ENCODE measurements around the gene RNF123. TPM values are rescaled to one million over a fixed set of nuclear protein-coding genes. Genes with fewer than 3 reads are reported as not detected.

RNF123 gene
- total RNA-seq, 1 experiment from 2014 or later: 23.1 TPM

DNA sequence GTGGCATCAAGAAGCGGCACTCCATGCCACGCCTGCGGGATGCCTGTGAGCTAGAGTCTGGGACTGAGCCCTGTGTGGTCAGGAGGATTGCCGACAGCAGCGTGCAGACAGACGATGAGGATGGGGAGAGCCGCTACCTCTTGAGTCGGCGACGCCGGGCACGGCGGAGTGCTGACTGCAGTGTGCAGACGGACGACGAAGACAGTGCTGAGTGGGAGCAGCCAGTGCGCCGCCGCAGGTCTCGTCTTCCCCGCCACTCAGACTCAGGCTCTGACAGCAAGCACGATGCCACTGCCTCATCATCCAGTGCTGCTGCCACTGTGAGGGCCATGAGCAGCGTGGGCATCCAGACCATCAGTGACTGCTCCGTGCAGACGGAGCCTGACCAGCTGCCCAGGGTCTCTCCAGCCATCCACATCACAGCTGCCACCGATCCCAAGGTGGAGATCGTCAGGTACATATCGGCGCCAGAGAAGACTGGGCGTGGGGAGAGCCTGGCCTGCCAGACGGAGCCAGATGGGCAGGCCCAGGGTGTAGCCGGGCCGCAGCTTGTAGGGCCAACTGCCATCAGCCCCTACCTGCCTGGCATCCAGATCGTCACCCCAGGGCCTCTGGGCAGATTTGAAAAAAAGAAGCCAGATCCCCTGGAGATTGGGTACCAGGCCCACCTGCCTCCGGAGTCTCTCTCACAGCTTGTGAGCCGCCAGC, 32.0 kb upstream of the RNF123 start:
- intact Hi-C loops (cut with micrococcal nuclease; ENCODE audit: unreplicated experiment): no loop called here
- CTCF ChIA-PET: no interaction called here

DNA sequence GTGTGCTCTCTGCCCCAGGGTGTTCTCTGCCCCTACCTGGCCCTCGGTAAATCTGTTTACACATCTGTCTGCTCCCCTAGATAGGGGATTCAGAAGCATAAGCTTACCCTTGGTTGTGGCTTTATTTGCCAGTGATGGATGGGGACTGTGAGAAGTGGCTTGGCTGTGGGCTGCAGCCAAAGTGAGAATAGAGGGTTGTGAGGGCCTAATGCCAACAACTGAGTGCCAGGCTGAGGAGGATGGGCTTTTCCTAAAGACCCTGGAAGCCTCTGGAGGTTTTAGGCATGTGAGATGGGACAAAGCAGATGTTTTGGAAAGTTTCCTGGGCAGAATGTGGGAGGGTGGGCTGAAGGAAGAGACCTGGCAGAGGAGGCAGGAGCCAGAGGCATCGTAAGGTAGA, 30.6 kb upstream of the RNF123 start:
- no peak overlapping the region for H3K27ac ChIP-seq (ENCODE audit: low read length)
- no peaks in the 10 kb centered on the region for H3K9me3 ChIP-seq (ENCODE audit: control insufficient read depth, insufficient read depth, low read depth, low read length)
- ChIA-PET CTCF (no interaction called here), POLR2A (no interaction called here)
- ATAC-seq: no peak
- H3K4me3 ChIP-seq (ENCODE audit: low read depth in 2 of 2, low read length in 2 of 2): no peak overlapping the region
- no peaks in the 10 kb centered on the region for H3K4me1 ChIP-seq (ENCODE audit: control insufficient read depth, insufficient read depth, low read length)
- intact Hi-C loops (cut with micrococcal nuclease; ENCODE audit: unreplicated experiment) (no loop called here), in situ Hi-C loops (cut with HindIII; ENCODE audit: low pct_unique_long_range_greater_than_20kb, low sequenced_read_pairs) (no loop called here)
- TF ChIP-seq, protein P1, sequence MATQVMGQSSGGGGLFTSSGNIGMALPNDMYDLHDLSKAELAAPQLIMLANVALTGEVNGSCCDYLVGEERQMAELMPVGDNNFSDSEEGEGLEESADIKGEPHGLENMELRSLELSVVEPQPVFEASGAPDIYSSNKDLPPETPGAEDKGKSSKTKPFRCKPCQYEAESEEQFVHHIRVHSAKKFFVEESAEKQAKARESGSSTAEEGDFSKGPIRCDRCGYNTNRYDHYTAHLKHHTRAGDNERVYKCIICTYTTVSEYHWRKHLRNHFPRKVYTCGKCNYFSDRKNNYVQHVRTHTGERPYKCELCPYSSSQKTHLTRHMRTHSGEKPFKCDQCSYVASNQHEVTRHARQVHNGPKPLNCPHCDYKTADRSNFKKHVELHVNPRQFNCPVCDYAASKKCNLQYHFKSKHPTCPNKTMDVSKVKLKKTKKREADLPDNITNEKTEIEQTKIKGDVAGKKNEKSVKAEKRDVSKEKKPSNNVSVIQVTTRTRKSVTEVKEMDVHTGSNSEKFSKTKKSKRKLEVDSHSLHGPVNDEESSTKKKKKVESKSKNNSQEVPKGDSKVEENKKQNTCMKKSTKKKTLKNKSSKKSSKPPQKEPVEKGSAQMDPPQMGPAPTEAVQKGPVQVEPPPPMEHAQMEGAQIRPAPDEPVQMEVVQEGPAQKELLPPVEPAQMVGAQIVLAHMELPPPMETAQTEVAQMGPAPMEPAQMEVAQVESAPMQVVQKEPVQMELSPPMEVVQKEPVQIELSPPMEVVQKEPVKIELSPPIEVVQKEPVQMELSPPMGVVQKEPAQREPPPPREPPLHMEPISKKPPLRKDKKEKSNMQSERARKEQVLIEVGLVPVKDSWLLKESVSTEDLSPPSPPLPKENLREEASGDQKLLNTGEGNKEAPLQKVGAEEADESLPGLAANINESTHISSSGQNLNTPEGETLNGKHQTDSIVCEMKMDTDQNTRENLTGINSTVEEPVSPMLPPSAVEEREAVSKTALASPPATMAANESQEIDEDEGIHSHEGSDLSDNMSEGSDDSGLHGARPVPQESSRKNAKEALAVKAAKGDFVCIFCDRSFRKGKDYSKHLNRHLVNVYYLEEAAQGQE (IDR thresholded peaks at IDR 0.05; ENCODE audit: insufficient read depth in 1 of 2, low read depth in 2 of 2, low read length in 1 of 2): no peak
- TF ChIP-seq, protein P2, sequence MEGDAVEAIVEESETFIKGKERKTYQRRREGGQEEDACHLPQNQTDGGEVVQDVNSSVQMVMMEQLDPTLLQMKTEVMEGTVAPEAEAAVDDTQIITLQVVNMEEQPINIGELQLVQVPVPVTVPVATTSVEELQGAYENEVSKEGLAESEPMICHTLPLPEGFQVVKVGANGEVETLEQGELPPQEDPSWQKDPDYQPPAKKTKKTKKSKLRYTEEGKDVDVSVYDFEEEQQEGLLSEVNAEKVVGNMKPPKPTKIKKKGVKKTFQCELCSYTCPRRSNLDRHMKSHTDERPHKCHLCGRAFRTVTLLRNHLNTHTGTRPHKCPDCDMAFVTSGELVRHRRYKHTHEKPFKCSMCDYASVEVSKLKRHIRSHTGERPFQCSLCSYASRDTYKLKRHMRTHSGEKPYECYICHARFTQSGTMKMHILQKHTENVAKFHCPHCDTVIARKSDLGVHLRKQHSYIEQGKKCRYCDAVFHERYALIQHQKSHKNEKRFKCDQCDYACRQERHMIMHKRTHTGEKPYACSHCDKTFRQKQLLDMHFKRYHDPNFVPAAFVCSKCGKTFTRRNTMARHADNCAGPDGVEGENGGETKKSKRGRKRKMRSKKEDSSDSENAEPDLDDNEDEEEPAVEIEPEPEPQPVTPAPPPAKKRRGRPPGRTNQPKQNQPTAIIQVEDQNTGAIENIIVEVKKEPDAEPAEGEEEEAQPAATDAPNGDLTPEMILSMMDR (IDR thresholded peaks at IDR 0.05): no peak
- no peak for TF ChIP-seq POLR2AphosphoS5 (IDR thresholded peaks at IDR 0.05; ENCODE audit: low read depth, low read length)
- TF ChIP-seq SIN3A (IDR thresholded peaks at IDR 0.05; ENCODE audit: borderline replicate concordance, insufficient read depth, low read depth, low read length): no peak
- no peak for TF ChIP-seq TCF7L2 (IDR thresholded peaks at IDR 0.05; ENCODE audit: low read depth, low read length)
- H3K36me3 ChIP-seq (ENCODE audit: control insufficient read depth, insufficient read depth, low read length): no peaks in the 10 kb centered on the region
- no peaks in the 10 kb centered on the region for H3K27me3 ChIP-seq (ENCODE audit: control insufficient read depth, insufficient read depth, low read length)
- no TSS peak for BruUV-seq (replicated peaks)
- DNase-seq (ENCODE audit: low read depth, low spot score): no peak

More for the DNA sequence above, 32.0 kb upstream of the RNF123 start:
- H3K4me1 ChIP-seq (ENCODE audit: control insufficient read depth, insufficient read depth, low read length): no peaks in the 10 kb centered on the region
- no peak overlapping the region for H3K4me3 ChIP-seq (ENCODE audit: low read depth in 2 of 2, low read length in 2 of 2)
- DNase-seq (ENCODE audit: low read depth, low spot score) (no peak), ATAC-seq (no peak)
- POLR2A ChIA-PET: no interaction called here
- no peak overlapping the region for H3K27ac ChIP-seq (ENCODE audit: low read length)
- H3K9me3 ChIP-seq (ENCODE audit: control insufficient read depth, insufficient read depth, low read depth, low read length): no peaks in the 10 kb centered on the region
- TF ChIP-seq POLR2AphosphoS5 (IDR thresholded peaks at IDR 0.05; ENCODE audit: low read depth, low read length) (no peak), SIN3A (IDR thresholded peaks at IDR 0.05; ENCODE audit: borderline replicate concordance, insufficient read depth, low read depth, low read length) (no peak), TCF7L2 (IDR thresholded peaks at IDR 0.05; ENCODE audit: low read depth, low read length) (no peak)
- TF ChIP-seq, protein P1 (IDR thresholded peaks at IDR 0.05; ENCODE audit: insufficient read depth in 1 of 2, low read depth in 2 of 2, low read length in 1 of 2): no peak
- TF ChIP-seq, protein P2 (IDR thresholded peaks at IDR 0.05): no peak
- no peaks in the 10 kb centered on the region for H3K27me3 ChIP-seq (ENCODE audit: control insufficient read depth, insufficient read depth, low read length)
- no peaks in the 10 kb centered on the region for H3K36me3 ChIP-seq (ENCODE audit: control insufficient read depth, insufficient read depth, low read length)
- BruUV-seq (replicated peaks): no TSS peak
- in situ Hi-C loops (cut with HindIII; ENCODE audit: low pct_unique_long_range_greater_than_20kb, low sequenced_read_pairs): no loop called here

All from Panc1 (cell line).